HTERT RPE-1 (cell line): ENCODE data around the gene GNG12.
"Not testable (repeated sequence)": the region's sequence is repeated elsewhere in the genome, so short reads cannot be mapped to it uniquely, and the experiment has no call there.

Source experiments
- in situ Hi-C: fragments of 300-500 bp; cut with MboI; formaldehyde crosslinking; loops from 4 replicates; pipeline ENCODE4 v1.14.3; 2020; ENCODE audit warnings: low sequenced_read_pairs

Gene GNG12

GRCh38 chr1:67735806-67736627 lies 97.2 kb downstream of the GNG12 start:
- in situ Hi-C loops = no loop called here

- in situ Hi-C loops = no loop called here
These were observed 98.1 kb downstream of the GNG12 start for GRCh38 chr1:67735206-67735605.

GRCh38 chr1:67734323-67734690 lies 99.0 kb downstream of the GNG12 start:
- in situ Hi-C loops = no loop called here

GRCh38 chr1:67733681-67734322 lies 99.5 kb downstream of the GNG12 start:
- in situ Hi-C loops = no loop called here

- in situ Hi-C loops = no loop called here
These were observed 100.5 kb downstream of the GNG12 start for GRCh38 chr1:67732750-67733151.

- in situ Hi-C loops = no loop called here
These were observed 101.9 kb downstream of the GNG12 start for GRCh38 chr1:67731322-67731721.

GRCh38 chr1:67730312-67730711 lies 103.0 kb downstream of the GNG12 start:
- in situ Hi-C loops = not testable (repeated sequence)

- in situ Hi-C loops = no loop called here
These were observed 103.4 kb downstream of the GNG12 start for GRCh38 chr1:67729872-67730271.

GRCh38 chr1:67726224-67726623 lies 107.0 kb downstream of the GNG12 start:
- in situ Hi-C loops = no loop called here

- in situ Hi-C loops = no loop called here
These were observed 108.2 kb downstream of the GNG12 start for GRCh38 chr1:67724928-67725560.

- in situ Hi-C loops = no loop called here
These were observed 109.6 kb downstream of the GNG12 start for GRCh38 chr1:67723620-67724019.

GRCh38 chr1:67723126-67723525 lies 110.1 kb downstream of the GNG12 start:
- in situ Hi-C loops = no loop called here

GRCh38 chr1:67722292-67722944 lies 110.8 kb downstream of the GNG12 start:
- in situ Hi-C loops = no loop called here

GRCh38 chr1:67721650-67722291 lies 111.5 kb downstream of the GNG12 start:
- in situ Hi-C loops = no loop called here

- in situ Hi-C loops = no loop called here
These were observed 112.2 kb downstream of the GNG12 start for GRCh38 chr1:67721112-67721511.

- in situ Hi-C loops = no loop called here
These were observed 113.7 kb downstream of the GNG12 start for GRCh38 chr1:67719329-67720196.

GRCh38 chr1:67717876-67718275 lies 115.4 kb downstream of the GNG12 start:
- in situ Hi-C loops = no loop called here

GRCh38 chr1:67716800-67717199 lies 116.5 kb downstream of the GNG12 start:
- in situ Hi-C loops = no loop called here

GRCh38 chr1:67715819-67716218 lies 117.4 kb downstream of the GNG12 start:
- in situ Hi-C loops = no loop called here
